Dedifferentiated amniotic fluid mesenchymal stem cell (primary cell): Measurements from ENCODE around the gene ATP2B2.

Experiments used
- DNase-seq: peaks from one replicate; pipeline ENCODE4 v3.0.0-alpha.2; 2016; ENCODE audit errors: extremely low spot score

ATP2B2 gene

GRCh38 chr3:10363935-10364334 is 141.5 kb downstream of the ATP2B2 start:
- DNase-seq: no peak

GRCh38 chr3:10361375-10361774 is 144.0 kb downstream of the ATP2B2 start:
- DNase-seq: no peak

- DNase-seq: no peak
Measured at GRCh38 chr3:10360478-10360877, 144.9 kb downstream of the ATP2B2 start.

GRCh38 chr3:10359761-10360161 is 145.6 kb downstream of the ATP2B2 start:
- no peak for DNase-seq

GRCh38 chr3:10358309-10358980 is 146.9 kb downstream of the ATP2B2 start:
- DNase-seq: no peak

GRCh38 chr3:10357592-10358308 is 147.6 kb downstream of the ATP2B2 start:
- peak; percentile 65 for DNase-seq

- no peak for DNase-seq
Measured at GRCh38 chr3:10357095-10357494, 148.3 kb downstream of the ATP2B2 start.

GRCh38 chr3:10356461-10356981 is 148.9 kb downstream of the ATP2B2 start:
- DNase-seq: no peak

GRCh38 chr3:10354361-10355015 is 150.9 kb downstream of the ATP2B2 start:
- DNase-seq: no peak

GRCh38 chr3:10353661-10354360 is 151.6 kb downstream of the ATP2B2 start:
- no peak for DNase-seq

GRCh38 chr3:10353160-10353559 is 152.2 kb downstream of the ATP2B2 start:
- DNase-seq: no peak

- peak; percentile 39 for DNase-seq
Measured at GRCh38 chr3:10352146-10352911, 153.1 kb downstream of the ATP2B2 start.

GRCh38 chr3:10351013-10351735 is 154.2 kb downstream of the ATP2B2 start:
- no peak for DNase-seq

- DNase-seq: no peak
Measured at GRCh38 chr3:10350324-10350985, 154.9 kb downstream of the ATP2B2 start.

- no peak for DNase-seq
Measured at GRCh38 chr3:10349801-10350200, 155.6 kb downstream of the ATP2B2 start.

- no peak for DNase-seq
Measured at GRCh38 chr3:10348404-10348721, 157.0 kb downstream of the ATP2B2 start.

GRCh38 chr3:10347648-10348403 is 157.6 kb downstream of the ATP2B2 start:
- DNase-seq: no peak

- DNase-seq: no peak
Measured at GRCh38 chr3:10345911-10346310, 159.5 kb downstream of the ATP2B2 start.

GRCh38 chr3:10344944-10345575 is 160.3 kb downstream of the ATP2B2 start:
- no peak for DNase-seq
